Fibroblast of lung (primary cell): Measurements from ENCODE around the gene HP1BP3. TPM values are rescaled to one million over a fixed set of nuclear protein-coding genes. Genes with fewer than 3 reads are reported as not detected.

Source experiments
- DNase-seq, 2 donors: peaks; one replicate each; pipeline versions ENCODE4 v3.0.0 to v3.0.0-alpha.2; 2010; ENCODE audit warnings: low read depth in 2 of 2
- H2AFZ ChIP-seq: 2 replicates; pipeline ENCODE4 v1.5.1; 2012; ENCODE audit warnings: low read length, control low read depth, inconsistent platforms
- H3K27ac ChIP-seq: 2 replicates; pipeline ENCODE4 v1.5.1; 2011; ENCODE audit warnings: low read length, control low read depth; ENCODE audit not compliant: insufficient read depth
- H3K27me3 ChIP-seq: 2 replicates; pipeline ENCODE4 v1.5.1; 2011; ENCODE audit warnings: mild to moderate bottlenecking, low read length; ENCODE audit not compliant: control insufficient read depth, insufficient read depth
- H3K36me3 ChIP-seq: 2 replicates; pipeline ENCODE4 v1.5.1; 2011; ENCODE audit warnings: low read length; ENCODE audit not compliant: control insufficient read depth, insufficient read depth
- H3K4me1 ChIP-seq: 2 replicates; pipeline ENCODE4 v1.5.1; 2011; ENCODE audit warnings: low read length; ENCODE audit not compliant: control insufficient read depth, insufficient read depth; ENCODE audit errors: extremely low read depth
- H3K4me2 ChIP-seq: 2 replicates; pipeline ENCODE4 v1.5.1; 2011; ENCODE audit warnings: low read length, control low read depth; ENCODE audit not compliant: insufficient read depth; ENCODE audit errors: extremely low read depth
- H3K4me3 ChIP-seq, 4 experiments: fragments of 200-600 bp in 1 of 4; sonication (generic) in 1 of 4; replicated peaks in 1 of 4; 2 replicates each; pipeline ENCODE4 v1.5.1; 2011 to 2016; ENCODE audit warnings: low read length in 4 of 4, low read depth in 3 of 4, mild to moderate bottlenecking in 3 of 4, control low read depth in 2 of 4, inconsistent platforms in 1 of 4, mixed read lengths in 1 of 4; ENCODE audit not compliant: insufficient read depth in 1 of 4; ENCODE audit errors: control extremely low read depth in 1 of 4
- H3K79me2 ChIP-seq: 2 replicates; pipeline ENCODE4 v1.5.1; 2012; ENCODE audit warnings: mild to moderate bottlenecking, low read length, inconsistent platforms; ENCODE audit not compliant: control insufficient read depth, insufficient read depth
- H3K9ac ChIP-seq: 2 replicates; pipeline ENCODE4 v1.5.1; 2011; ENCODE audit warnings: mild to moderate bottlenecking, low read length, control low read depth; ENCODE audit not compliant: insufficient read depth
- H3K9me3 ChIP-seq: 2 replicates; pipeline ENCODE4 v1.5.1; 2012; ENCODE audit warnings: low read depth, low read length; ENCODE audit not compliant: control insufficient read depth, insufficient read depth
- H4K20me1 ChIP-seq: 2 replicates; pipeline ENCODE4 v1.5.1; 2011; ENCODE audit warnings: low read length; ENCODE audit not compliant: control insufficient read depth, insufficient read depth; ENCODE audit errors: extremely low read depth
- CTCF ChIP-seq, 2 donors: IDR thresholded peaks in 1 of 2; conservative IDR thresholded peaks in 1 of 2; 1 replicate in 1 of 2; 2 replicates in 1 of 2; pipeline ENCODE4 v1.5.1; 2011 to 2012; ENCODE audit warnings: low read length in 2 of 2, control low read depth in 1 of 2, inconsistent platforms in 1 of 2, low read depth in 1 of 2, mild to moderate bottlenecking in 1 of 2
- EZH2 ChIP-seq: IDR thresholded peaks from 2 replicates; pipeline ENCODE4 v1.5.1; 2012; ENCODE audit warnings: low read length, control low read depth, mild to moderate bottlenecking; ENCODE audit errors: missing control alignments
- polyA plus RNA-seq, 2 donors: library from polyadenylated mRNA; depleted of rRNA in 1 of 2; stranded (reverse) in 1 of 2; unstranded in 1 of 2; fragments of >200 nt; gene quantifications; 2 replicates each; pipeline ENCODE4 v1.2.1, GENCODE V29; 2011 to 2012; ENCODE audit warnings: missing spikeins in 1 of 2
- total RNA-seq: library from RNA; depleted of rRNA; stranded (reverse); fragments of >200 nt; gene quantifications from 2 replicates; pipeline ENCODE4 v1.2.1, GENCODE V29; 2014

Gene HP1BP3
- total and polyA plus RNA-seq, 2 donors (not counting 1 experiment from before 2014, with no cell fraction given), result 201 to 255 TPM

GRCh38 chr1:20699558-20699957, 87.5 kb downstream of the HP1BP3 start:
- no peaks in the 10 kb centered on the region for H4K20me1 ChIP-seq
- no peak for DNase-seq
- H3K79me2 ChIP-seq, result no peaks in the 10 kb centered on the region
- no peaks in the 10 kb centered on the region for H3K27me3 ChIP-seq
- TF ChIP-seq EZH2, result no peak
- no peak for TF ChIP-seq CTCF (conservative IDR thresholded peaks at IDR 0.05 in 1 of 2, IDR thresholded peaks at IDR 0.05 in 1 of 2; ENCODE audit: low read depth in 1 of 2, low read length in 2 of 2)
- peaks cover 17% of the 10 kb centered on the region for H3K4me1 ChIP-seq
- no peak overlapping the region for H3K4me3 ChIP-seq
- no peak overlapping the region for H3K9ac ChIP-seq
- H3K27ac ChIP-seq, result no peak overlapping the region
- no peak overlapping the region for H3K4me2 ChIP-seq
- no peaks in the 10 kb centered on the region for H3K9me3 ChIP-seq
- no peaks in the 10 kb centered on the region for H3K36me3 ChIP-seq
- H2AFZ ChIP-seq, result no peak overlapping the region

- no peaks in the 10 kb centered on the region for H3K27me3 ChIP-seq
- no peaks in the 10 kb centered on the region for H3K36me3 ChIP-seq
- DNase-seq, result peak; percentile 34 to 89
- H3K9ac ChIP-seq, result no peak overlapping the region
- H3K9me3 ChIP-seq, result no peaks in the 10 kb centered on the region
- no peaks in the 10 kb centered on the region for H3K79me2 ChIP-seq
- no peak overlapping the region for H2AFZ ChIP-seq
- H3K4me1 ChIP-seq, result peaks cover 17% of the 10 kb centered on the region
- no peak overlapping the region for H3K4me3 ChIP-seq
- TF ChIP-seq CTCF (conservative IDR thresholded peaks at IDR 0.05 in 1 of 2, IDR thresholded peaks at IDR 0.05 in 1 of 2; ENCODE audit: low read depth in 1 of 2, low read length in 2 of 2), result no peak
- TF ChIP-seq EZH2, result no peak
- H4K20me1 ChIP-seq, result no peaks in the 10 kb centered on the region
- peak overlapping the region; percentile 79 for H3K4me2 ChIP-seq
- peak overlapping the region; percentile 48 for H3K27ac ChIP-seq
Measured at GRCh38 chr1:20698195-20698910, 88.8 kb downstream of the HP1BP3 start.

GRCh38 chr1:20697563-20697962, 89.5 kb downstream of the HP1BP3 start:
- no peaks in the 10 kb centered on the region for H3K9me3 ChIP-seq
- H3K4me3 ChIP-seq, result peak overlapping the region in 1 of 4 experiments; percentile 61
- peaks cover 17% of the 10 kb centered on the region for H3K4me1 ChIP-seq
- DNase-seq, result no peak
- H4K20me1 ChIP-seq, result no peaks in the 10 kb centered on the region
- no peaks in the 10 kb centered on the region for H3K36me3 ChIP-seq
- H3K27ac ChIP-seq, result no peak overlapping the region
- H3K79me2 ChIP-seq, result no peaks in the 10 kb centered on the region
- H3K27me3 ChIP-seq, result no peaks in the 10 kb centered on the region
- peak overlapping the region; percentile 59 for H3K4me2 ChIP-seq
- H3K9ac ChIP-seq, result no peak overlapping the region
- TF ChIP-seq EZH2 (no peak), CTCF (conservative IDR thresholded peaks at IDR 0.05 in 1 of 2, IDR thresholded peaks at IDR 0.05 in 1 of 2; ENCODE audit: low read depth in 1 of 2, low read length in 2 of 2) (no peak)
- H2AFZ ChIP-seq, result no peak overlapping the region
